Suppressor macrophage treated with lipopolysaccharide for 1 hour (primary cell): ENCODE data around the gene PAEP.
"Not testable (repeated sequence)": the region's sequence is repeated elsewhere in the genome, so short reads cannot be mapped to it uniquely, and the experiment has no call there.

Experiments used
- DNase-seq, 3 donors: peaks; one replicate each; pipeline ENCODE4 v3.0.0-alpha.2; 2020 to 2022

PAEP gene

DNA sequence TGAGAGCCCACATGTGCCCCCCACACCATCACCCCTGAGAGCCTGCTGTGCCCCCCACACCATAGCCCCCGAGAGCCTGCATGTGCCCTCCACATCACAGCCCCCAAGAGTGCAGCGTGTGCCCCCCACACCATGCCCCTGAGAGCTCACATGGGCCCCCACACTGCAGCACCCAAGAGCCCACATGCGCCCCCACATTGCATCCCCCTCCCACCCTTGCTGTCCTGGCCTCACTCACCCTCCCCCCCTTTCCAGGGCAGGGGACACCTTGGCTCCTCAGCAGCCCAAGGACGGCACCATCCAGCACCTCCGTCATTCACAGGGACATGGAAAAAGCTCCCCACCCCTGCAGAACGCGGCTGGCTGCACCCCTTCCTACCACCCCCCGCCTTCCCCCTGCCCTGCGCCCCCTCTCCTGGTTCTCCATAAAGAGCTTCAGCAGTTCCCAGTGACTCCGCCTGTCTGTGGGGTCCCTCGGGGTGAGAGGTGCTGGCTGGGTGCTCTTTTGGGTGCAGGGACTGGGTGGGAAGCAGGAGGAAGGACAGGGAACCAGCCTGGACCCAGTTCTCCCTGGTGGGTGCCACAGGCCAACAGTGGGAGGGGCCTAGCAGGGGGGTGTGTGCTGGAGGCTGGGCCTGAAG, 35.3 kb upstream of the PAEP start:
- no peak for DNase-seq

DNA sequence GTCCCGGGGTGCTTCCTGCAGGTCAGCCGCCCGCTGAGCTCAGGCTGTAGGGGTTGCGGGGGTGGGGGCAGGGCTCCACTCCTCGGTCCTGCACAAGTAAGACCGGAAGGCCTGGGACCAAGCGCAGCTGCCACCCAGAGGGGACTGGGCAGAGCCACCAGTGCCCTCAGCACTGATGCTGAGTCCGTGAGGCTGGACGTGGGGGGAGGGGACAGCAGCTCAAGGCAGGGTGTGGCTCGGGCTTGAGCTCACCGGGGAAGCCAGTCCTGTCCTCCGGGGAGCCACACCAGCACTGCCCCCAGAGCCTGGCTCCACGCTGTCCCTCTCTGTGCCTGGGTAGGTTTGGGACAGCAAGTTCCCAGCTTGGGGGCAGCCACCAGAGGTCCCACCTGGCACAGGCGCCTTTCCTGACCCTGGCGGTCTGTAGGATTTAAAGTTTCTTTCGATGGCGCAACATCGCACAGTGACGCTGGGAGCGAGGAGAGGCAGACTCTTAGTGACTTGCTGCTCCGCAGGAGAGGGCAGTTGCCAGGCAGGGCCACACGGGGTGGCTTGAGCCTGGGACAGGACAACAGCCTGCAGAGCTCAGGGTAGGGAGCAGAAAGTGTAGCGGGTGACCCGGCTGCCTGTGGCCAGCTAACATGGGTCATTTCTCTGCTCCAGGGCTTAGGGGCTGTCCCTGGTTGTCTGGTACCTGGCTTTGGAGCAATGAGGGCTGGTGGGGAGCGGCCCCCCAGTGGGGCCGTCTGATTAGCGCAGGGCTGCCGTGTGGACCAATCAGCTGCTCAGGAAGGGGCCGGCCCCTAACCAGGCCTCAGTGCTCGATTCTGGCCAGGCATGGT, 34.6 kb upstream of the PAEP start:
- no peak for DNase-seq

DNA sequence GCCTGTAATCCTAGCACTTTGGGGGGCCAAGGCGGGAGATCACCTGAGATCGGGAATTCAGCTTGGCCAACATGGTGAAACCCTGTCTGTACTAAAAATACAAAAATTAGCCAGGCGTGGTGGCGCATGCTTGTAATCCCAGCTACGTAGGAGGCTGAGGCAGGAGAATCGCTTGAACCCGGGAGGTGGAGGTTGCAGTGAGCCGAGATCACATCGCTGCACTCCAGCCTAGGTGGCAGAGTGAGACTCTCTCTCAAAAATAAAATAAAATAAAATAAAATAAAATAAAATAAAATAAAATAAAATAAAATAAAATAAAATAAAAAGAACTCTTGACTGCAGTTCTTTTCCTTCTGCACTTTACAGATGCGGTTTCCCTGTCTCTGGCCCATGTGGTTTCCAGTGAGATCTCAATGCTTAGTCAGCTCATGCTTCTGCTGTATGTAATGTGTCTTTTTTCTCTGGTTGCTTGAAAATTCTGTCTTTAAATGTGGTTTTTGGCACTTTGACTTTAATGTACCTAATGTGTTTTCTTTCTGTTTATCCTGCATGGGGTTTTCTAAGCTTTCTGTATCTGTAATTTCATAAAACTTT, 32.6 kb upstream of the PAEP start:
- not testable (repeated sequence) for DNase-seq

DNA sequence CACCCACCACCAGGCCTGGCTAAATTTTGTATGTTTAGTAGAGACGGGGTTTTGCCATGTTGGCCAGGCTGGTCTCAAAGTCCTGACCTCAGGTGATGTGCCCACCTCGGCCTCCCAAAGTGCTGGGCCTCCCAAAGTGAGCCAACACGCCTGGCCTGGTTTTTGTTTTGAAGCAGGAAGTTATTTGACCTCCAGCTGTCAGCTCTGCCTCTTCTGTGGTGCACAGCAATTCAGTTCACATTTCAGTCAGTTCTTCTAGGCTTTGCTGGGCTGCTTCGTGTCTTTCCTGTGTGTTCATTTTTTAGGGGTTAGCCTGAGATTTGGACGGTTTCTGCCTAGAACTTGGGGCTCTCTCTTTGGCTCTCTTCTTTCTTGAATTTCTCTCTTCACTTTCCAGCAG, 31.4 kb upstream of the PAEP start:
- no peak for DNase-seq

DNA sequence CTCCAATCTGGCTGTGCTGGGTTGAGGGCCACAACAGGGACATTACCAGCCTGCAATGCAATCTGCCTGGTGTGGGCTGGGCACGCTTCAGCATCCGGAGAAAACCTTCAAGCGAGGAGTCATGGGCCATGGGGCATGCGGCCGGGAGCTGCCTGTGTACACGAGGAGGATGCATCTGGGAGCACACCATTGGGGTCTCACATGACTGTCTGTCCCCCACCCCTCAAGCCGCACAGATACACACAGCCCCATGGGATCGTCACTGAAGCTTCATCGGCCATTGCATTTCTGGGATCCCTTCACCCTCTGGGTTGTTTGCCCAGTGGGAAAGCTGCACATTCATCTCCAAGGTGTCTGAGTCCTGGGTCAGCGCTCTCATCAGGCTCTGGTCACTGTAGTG, 30.5 kb upstream of the PAEP start:
- DNase-seq = no peak

DNA sequence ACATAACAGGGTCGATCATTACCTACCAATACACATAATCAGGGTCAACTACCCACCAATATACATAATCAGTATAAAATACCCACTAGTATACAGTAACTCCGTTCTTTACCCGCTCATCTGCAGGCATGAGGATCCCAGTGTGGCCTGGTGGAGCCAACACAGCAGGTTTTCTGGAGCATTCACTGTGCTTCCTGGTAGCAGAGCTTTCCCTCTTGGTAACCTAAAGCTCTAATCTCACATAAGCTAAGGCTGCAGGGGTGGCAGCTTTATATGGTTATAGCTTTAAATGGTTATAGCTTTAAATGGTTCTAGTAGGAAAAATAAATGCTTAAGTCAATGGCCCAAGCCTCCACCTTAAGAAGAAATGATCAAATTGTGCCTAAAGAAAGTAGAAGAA, 28.4 kb upstream of the PAEP start:
- no peak for DNase-seq

DNA sequence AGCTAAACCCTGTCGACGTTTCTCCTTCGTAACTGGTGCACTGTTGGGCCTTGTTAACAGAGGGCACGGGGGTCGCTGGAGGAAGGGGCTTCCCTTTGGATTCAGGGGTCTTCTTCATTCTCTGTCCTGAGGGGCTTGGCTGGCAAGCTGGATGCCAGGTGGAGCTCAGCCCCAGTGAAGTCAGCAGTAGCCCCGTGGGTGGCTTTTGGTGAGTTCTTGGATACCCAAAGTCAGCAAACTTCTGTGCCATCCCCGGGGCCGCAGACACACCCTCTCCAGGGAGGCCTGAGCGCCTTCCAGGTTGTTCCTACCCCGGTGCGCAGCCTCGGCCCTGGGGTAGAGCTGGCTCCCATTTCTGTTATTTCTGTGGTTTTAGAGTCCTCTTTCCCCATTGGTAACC, 27.9 kb upstream of the PAEP start:
- no peak for DNase-seq

DNA sequence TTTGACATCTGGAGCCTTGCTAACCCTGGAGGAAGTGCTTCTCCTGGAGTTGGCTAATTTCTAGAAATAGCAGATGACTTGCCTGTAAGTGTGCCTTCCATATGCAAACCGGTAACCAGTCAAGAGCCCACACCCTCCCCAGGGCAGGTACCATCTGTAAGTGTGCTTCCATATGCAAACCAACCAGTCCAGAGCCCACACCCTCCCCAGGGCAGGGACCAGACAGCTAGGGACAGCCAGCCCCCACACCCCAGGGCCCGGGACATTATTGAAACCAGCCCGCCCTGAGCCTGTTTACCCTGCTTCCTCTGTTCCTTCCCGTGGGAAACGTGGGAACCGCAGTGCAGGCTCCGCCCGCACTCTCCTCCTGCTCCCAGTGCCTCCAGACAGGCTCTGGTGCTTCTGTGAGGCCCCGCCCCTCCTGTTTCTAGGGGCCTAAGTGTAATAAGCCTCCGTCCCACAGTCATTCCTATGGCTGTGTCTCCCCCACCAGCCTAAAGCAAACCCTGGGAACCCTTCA, 27.3 kb upstream of the PAEP start:
- not testable (repeated sequence) for DNase-seq

DNA sequence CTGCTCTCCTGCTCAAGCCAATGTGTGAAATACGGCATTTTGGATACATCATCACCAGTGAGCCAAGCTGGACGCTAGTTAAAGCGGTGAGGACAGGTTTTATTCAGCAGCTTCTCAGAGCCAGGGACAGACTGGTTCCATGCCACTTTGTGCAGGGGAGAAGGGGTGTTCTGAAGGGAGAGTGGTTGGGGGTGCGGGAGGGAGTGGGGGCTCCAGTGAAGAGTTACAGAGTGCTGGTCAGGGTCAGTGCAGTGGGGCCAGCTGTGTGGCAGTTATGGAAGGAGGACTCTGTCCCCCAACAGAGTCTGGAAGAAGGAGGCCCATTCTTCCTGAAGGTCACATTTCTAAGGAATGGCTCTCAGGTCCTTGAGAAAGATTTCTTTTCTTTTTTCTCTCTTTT, 26.7 kb upstream of the PAEP start:
- DNase-seq = not testable (repeated sequence)

DNA sequence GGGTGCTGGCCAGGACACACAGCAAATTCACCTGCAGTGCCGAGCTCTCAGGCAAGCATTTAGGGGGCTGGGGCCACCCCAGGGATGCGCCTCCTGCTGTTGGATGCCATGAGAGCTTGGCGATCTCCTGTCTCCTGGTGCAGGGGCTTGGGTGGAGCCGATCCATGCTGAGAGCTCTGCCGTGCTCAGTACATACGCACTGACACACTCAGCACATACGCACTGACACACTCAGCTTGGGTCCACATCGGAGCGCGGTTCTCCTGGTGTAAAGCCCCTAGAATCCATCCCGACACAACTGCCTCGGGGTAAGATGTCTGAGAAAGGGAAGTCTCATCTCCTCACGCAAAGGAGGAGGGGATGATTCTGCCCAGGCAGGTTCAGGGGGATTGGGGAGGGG, 25.9 kb upstream of the PAEP start:
- not testable (repeated sequence) for DNase-seq

DNA sequence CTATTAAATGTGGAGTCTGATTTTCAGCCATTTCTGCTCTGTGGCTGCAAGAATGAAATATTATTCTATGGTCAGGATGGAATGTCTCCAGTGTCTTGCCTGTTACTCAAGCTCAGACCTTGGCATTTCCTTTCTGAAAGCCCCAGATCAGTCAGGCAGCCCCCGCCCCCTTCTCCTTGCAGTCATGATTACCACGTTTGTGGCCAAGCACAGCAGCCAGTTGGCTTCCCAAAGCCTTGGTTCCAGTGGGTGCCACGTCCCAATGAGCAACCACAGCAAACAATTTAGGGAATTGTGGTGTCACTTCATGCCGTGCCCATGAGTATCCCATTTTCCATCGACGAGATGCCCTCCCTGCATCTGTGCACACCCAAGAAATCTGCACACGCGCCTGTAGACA, 25.3 kb upstream of the PAEP start:
- DNase-seq = no peak

DNA sequence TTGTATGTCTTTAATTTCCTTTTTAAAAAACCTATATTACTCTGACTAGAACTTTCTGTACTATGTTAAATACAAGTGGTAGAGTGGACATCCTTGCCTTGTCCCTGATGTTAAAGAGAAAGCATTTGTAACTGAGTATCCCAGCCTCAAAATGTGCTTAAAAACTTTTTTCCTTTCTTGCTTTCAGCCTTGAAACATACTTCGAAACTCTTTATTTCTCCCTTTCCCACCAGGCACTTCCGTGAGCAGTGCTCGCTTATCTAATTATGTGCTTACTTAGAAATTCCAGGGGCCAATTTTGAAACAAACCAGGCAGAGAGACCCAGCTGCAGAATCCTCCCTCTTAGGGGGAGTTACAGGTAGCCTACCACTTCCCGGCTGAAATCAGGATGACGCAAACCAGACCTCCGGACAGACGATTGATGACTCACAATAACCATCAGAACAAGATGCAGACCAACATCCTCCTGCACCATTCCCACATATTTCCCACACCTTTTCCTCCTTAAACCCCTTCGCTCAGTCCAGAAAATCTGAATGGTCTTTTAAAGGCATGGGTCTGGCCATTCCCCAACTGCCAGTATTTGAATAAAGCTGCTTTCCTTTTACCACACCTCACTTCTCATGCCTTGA, 18.2 kb upstream of the PAEP start:
- not testable (repeated sequence) for DNase-seq

DNA sequence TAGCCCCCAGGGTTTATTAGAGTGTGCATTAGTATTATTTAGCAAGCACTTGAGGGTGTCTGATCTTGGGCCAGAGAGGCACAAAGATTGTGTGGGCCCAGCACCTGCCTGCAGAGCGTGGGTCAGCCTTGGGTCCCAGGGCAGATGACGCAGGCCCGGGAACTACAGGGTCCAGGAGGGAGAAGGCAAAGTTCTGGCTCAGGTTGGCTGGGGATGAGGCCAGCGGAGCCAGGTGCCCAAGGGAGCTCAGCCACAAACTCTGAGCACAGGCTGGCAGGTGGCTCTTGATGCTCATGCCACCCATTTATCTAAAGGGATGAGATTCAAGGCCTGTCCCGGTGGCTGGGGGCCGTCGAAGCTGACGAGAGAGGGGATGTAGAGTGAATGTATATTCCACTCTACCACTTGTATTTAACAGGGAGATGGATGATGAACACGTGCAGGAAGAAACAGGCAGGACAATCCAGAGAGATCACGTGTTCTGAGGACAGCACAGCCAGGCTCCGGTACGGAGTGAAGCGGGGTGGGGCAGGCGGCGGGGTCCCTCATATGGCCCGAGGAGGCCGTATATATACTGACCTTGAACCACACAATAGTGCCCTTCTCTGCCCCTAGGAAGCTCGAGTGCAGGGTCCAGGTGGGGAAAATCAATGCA, 16.4 kb upstream of the PAEP start:
- no peak for DNase-seq

DNA sequence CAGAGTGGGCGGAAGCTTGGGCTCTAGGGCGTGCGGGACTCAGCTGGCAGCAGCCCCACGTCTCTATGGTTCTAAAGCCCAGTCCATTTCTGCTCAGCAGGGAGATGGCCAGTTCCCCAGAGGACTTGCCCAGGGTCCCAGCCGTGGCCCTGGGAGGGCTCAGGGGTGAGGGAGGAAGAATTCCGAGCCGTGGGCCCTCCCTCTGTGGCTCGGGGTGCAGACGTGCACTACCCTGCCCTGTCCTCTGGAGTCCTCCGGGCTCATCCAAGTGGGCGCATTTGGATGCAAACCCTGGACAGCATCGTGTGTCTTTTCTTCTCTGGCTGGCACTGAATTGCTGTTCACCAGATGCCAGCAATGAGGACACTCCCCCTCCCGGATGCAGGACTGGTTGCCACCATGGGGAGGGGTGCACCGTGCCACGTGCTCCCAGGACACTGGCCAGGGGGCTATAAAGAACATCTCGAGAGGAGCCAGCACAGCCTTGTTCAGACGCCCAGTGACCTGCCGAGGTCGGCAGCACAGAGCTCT, 15.8 kb upstream of the PAEP start, which contains the start of gene OBP2A:
Gene OBP2A (plus strand): TSS at position 481 of the 531 bp plus-strand sequence. CDS start 55 bp downstream, outside the sequence.
- DNase-seq = not testable (repeated sequence)

DNA sequence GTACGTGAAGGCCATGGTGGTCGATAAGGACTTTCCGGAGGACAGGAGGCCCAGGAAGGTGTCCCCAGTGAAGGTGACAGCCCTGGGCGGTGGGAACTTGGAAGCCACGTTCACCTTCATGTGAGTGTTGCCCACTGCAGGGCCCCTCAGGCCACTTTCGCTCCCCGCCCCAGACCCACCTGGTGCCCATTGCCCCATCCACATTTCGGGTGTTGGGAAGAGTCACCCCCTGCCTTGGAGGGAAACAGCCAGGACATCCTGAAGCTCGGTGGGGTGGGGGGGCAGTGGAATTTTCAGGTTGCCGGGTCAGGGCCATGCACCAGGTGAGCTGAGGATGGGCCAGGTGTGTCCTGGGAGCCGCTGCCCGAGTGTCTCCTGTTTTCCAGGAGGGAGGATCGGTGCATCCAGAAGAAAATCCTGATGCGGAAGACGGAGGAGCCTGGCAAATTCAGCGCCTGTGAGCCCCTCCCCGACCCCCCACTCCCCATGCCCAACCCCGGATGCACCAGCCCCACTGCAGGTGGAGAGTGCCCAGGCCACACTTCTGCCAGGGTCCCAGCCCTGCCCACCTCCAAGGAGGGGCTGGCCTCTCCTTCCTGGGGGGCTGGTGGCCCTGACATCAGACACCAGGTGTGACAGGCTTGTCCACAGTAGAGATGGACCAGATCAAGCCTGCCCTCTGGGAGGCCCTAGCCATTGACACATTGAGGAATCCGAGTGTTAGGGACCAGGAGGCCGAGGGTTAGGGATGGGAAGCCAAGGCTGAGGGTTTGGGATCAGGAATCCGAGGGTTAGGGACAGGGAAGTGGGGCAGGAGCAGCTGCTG, 14.6 kb upstream of the PAEP start:
- DNase-seq = not testable (repeated sequence)

DNA sequence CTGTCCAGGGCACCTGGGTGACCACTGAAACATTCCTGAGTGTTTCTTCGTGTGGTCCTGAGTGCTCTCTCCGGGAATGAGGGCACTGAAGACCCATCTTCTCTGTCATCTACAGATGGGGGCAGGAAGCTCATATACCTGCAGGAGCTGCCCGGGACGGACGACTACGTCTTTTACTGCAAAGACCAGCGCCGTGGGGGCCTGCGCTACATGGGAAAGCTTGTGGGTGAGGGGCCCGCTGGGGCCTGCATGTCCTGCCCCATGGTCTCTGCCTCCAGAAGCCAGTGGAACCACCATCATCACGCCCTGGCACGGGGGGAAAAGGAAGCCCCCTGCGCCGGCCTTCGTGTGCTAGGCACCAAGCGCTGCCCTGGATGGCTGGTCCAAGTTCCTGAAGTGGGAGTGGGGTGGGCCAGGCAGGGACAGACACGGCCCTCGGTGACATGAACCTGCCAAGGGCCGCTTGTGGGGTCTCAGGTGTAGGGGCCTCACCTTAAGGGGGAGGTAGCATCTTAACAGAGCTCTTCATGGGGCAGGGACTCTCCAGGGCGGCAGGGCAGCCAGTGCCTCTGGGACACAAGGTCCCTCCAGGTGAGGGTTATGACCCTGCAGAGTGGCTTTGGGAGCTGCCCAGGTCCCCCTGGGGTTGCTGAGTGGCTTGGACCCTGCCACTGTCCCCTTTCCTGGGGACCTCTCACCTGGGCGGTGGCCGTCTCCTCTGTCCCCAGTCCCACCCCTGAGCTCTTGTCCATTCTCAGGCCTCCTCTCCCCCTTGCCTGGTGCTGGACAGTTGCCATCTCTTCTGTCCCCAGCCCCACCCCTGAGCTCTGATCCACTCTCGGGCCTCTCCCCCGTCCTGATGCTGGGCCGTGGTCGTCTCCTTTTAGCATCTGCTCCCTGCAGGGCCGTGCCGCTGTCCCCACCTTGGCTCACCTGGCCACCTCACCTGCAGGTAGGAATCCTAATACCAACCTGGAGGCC, 13.5 kb upstream of the PAEP start:
- DNase-seq = no peak

DNA sequence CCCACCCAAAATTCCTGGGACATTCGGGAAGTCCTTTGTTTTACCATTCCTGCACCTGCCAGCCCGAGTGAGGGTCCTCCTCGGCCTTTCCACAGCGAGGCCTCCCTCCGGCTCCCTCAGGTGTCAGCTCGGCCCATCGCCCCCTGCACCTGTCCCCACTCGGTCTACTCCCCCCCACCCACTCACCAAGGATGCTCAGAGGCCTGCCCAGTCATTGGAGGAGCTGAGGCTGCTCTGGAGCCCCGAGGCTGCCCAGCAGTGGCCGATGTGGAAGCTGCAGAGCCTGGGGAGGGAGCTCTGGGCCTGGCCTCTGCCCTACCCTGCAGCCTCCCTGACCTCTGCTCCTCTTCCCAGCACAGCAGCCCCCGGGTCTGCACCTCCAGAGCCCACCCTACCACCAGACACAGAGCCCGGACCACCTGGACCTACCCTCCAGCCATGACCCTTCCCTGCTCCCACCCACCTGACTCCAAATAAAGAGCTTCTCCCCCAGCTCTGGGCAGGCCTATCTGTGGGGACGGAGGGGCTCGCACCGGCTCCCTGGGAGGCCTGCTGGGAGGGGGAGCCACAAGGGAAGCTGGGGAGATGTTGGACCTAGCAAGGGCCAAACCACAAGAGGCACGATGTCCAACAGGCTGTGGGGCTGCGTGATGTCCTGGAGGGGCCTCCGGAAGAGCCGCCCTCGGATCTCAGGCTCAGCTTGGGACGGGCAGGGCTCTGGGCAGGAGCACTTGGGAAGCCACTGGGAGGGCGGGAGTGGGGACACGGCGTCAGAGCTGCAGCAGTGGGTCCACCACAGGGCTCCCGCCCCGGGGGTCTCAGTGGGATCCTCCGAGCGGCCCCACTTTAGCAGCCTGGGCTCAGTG, 11.8 kb upstream of the PAEP start:
- not testable (repeated sequence) for DNase-seq

DNA sequence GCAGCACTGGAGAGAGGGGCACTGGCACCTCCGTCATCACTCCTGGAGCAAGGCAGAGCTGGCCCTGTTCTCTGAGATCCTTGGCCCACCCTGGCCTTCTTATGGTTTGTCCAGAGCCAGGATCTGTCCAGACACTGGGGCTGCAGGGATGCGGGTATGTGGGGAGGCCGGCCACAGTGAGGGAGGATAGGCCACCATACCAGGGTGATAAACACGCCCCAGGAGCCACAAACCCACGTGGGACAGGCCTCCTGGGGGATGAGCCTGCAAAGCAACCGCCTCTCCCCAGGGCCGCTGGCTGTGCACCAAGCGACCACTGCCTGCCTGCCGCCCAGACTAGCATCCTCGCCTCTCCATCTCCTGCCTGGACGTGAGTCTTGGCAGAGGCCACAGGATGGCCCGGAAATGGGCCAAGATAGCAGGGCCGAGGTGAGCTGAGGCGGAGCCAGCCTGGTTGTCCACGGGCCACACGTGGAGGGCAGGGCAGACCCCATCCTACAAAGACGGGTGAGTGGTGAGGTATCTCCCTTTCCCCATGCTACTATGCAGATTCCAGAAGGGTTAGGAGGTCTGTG, 11.1 kb upstream of the PAEP start:
- DNase-seq = no peak

DNA sequence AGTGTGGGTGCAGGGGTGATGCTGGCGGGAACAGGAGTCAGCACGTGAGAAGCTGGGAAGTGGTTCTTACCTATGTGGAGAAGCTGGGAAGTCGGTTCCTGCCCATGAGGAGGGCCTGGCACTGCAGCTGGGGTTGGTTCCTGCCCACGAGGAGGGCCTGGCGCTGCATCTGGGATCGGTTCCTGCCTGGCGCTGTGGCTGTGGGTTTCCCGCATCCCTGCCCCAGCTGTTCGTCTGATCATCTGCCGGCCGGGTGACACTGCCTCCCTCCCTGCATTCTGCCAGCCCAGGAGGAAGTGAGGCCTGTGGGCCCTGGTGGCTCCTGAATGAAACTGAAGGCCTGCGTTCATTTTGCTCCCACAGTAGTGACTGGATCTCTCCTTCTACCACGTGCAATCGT, 10.5 kb upstream of the PAEP start:
- DNase-seq = peak in 1 of 3 donors; percentile 9
